Smooth muscle cell (in vitro differentiated cells): ENCODE measurements around the gene PSD4. TPM values are rescaled to one million over a fixed set of nuclear protein-coding genes. Genes with fewer than 3 reads are reported as not detected.

Experiments used
- DNase-seq: peaks from one replicate; lab custom pipeline; 2025; ENCODE audit not compliant: unreplicated experiment; lab: John Stamatoyannopoulos, UW
- H2AFZ ChIP-seq: fragments of 200-600 bp; sonication (generic); 2 replicates; pipeline ENCODE4 v1.6.0; 2016; ENCODE audit warnings: antibody characterized with exemption, low read depth, mild to moderate bottlenecking
- H3F3A ChIP-seq: fragments of 200-600 bp; sonication (generic); 2 replicates; pipeline ENCODE4 v1.6.0; 2017; ENCODE audit warnings: antibody characterized with exemption, low read depth
- H3K27ac ChIP-seq: fragments of 200-600 bp; sonication (generic); 2 replicates; pipeline ENCODE4 v1.5.1; 2016; ENCODE audit warnings: low read depth, mild to moderate bottlenecking
- H3K27me3 ChIP-seq: fragments of 200-600 bp; sonication (generic); 2 replicates; pipeline ENCODE4 v1.6.1; 2016; ENCODE audit warnings: low read depth, mild to moderate bottlenecking
- H3K36me3 ChIP-seq: fragments of 200-600 bp; sonication (generic); 2 replicates; pipeline ENCODE4 v1.5.1; 2016; ENCODE audit warnings: low read depth
- H3K4me1 ChIP-seq: fragments of 200-600 bp; sonication (generic); 2 replicates; pipeline ENCODE4 v1.5.1; 2016; ENCODE audit warnings: low read depth
- H3K4me2 ChIP-seq: fragments of 200-600 bp; sonication (generic); 2 replicates; pipeline ENCODE4 v1.6.0; 2016; ENCODE audit warnings: mild to moderate bottlenecking
- H3K4me3 ChIP-seq: fragments of 200-600 bp; sonication (generic); 2 replicates; pipeline ENCODE4 v1.5.1; 2016; ENCODE audit warnings: mild to moderate bottlenecking
- H3K79me2 ChIP-seq: fragments of 200-600 bp; sonication (generic); 2 replicates; pipeline ENCODE4 v1.6.0; 2016; ENCODE audit warnings: low read depth, mild to moderate bottlenecking
- H3K9ac ChIP-seq: fragments of 200-600 bp; sonication (generic); 2 replicates; pipeline ENCODE4 v1.6.0; 2016; ENCODE audit warnings: low read depth
- H3K9me3 ChIP-seq: fragments of 200-600 bp; sonication (generic); replicated peaks from 2 replicates; pipeline ENCODE4 v1.5.1; 2016; ENCODE audit warnings: low read depth
- H4K20me1 ChIP-seq: fragments of 200-600 bp; sonication (generic); 2 replicates; pipeline ENCODE4 v1.6.0; 2016; ENCODE audit warnings: low read depth
- WGBS: methylation state at CpG from one replicate; pipeline ENCODE4 v1.1.7; 2016; ENCODE audit warnings: low lambda C conversion rate; 5-methylcytosine and 5-hydroxymethylcytosine counted together
- polyA plus RNA-seq: library from polyadenylated mRNA; unstranded; fragments of >200 nt; fragmentation: Nextera tagmentation; extraction: Ambion mirVana; gene quantifications from 2 replicates; pipeline ENCODE4 v1.2.1, GENCODE V29; 2016
- total RNA-seq: library from RNA; depleted of rRNA; stranded (reverse); fragments of >200 nt; gene quantifications from 2 replicates; pipeline ENCODE4 v1.2.3, GENCODE V29; 2014
- TF ChIP-seq, protein P1 (sequence below): fragments of 200-600 bp; sonication (generic); IDR thresholded peaks from 2 replicates; pipeline ENCODE4 v1.5.1; 2017; ENCODE audit warnings: borderline replicate concordance, mild to moderate bottlenecking, antibody characterized with exemption; ENCODE audit not compliant: insufficient read depth, poor library complexity, severe bottlenecking

Gene PSD4
- total and polyA plus RNA-seq, 2 experiments from 2014 or later, result 7.3 to 7.8 TPM

DNA sequence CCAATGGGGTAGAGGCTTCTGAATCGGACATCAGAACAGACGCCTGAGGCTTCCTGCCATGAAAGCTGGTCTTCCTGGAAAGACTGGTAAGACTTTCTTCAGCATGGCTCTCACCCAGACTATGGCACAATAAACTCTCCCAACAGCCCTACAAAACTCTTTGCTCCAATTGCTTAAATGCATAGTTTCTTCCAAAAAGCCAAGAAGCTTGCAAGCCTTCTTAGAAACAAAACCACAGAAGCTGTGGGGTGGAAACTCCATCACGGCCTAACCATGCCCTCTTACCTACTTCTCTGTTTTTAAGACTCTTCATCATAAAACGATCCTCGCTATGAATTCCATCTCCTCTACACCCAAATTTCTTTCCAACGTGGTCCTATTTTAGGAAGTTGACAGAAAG is 56.8 kb downstream of the PSD4 start:
- Histone ChIP-seq H3F3A (no peaks in the 10 kb centered on the region), H3K4me1 (peaks cover 7% of the 10 kb centered on the region), H3K79me2 (no peaks in the 10 kb centered on the region), H3K9me3 (no peaks in the 10 kb centered on the region), H3K4me3 (no peak overlapping the region), H3K36me3 (no peaks in the 10 kb centered on the region), H3K27me3 (no peaks in the 10 kb centered on the region), H3K4me2 (no peak overlapping the region), H2AFZ (no peak overlapping the region), H3K27ac (no peak overlapping the region), H3K9ac (no peak overlapping the region), H4K20me1 (no peaks in the 10 kb centered on the region)
- 80% methylated on average over 6 of the region's 6 CpGs for WGBS
- TF ChIP-seq, protein P1, sequence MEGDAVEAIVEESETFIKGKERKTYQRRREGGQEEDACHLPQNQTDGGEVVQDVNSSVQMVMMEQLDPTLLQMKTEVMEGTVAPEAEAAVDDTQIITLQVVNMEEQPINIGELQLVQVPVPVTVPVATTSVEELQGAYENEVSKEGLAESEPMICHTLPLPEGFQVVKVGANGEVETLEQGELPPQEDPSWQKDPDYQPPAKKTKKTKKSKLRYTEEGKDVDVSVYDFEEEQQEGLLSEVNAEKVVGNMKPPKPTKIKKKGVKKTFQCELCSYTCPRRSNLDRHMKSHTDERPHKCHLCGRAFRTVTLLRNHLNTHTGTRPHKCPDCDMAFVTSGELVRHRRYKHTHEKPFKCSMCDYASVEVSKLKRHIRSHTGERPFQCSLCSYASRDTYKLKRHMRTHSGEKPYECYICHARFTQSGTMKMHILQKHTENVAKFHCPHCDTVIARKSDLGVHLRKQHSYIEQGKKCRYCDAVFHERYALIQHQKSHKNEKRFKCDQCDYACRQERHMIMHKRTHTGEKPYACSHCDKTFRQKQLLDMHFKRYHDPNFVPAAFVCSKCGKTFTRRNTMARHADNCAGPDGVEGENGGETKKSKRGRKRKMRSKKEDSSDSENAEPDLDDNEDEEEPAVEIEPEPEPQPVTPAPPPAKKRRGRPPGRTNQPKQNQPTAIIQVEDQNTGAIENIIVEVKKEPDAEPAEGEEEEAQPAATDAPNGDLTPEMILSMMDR, result no peak
- no peak for DNase-seq

DNA sequence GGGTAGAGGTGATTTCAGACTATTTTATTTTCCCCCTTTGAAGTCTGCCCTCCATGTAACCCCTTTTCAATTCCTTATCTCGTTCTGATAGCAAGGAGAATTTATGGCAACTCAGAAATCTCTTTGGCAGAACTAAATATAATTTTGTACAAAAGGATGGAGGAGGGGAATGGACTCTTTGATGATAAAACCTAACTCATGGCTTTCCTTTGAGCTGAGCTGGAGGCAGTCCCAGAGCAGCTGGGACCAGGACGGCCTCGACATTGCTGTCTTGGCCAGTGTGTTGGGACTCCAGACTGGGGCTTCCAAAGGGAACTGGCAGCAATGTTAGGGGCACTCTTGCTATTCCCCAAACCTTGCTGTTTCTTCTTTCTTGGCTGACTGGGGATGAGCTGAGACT is 57.3 kb downstream of the PSD4 start:
- TF ChIP-seq, protein P1, result no peak
- Histone ChIP-seq H3K4me3 (no peak overlapping the region), H3K27me3 (no peaks in the 10 kb centered on the region), H3F3A (no peaks in the 10 kb centered on the region), H3K4me1 (peaks cover 2% of the 10 kb centered on the region), H3K9me3 (no peaks in the 10 kb centered on the region), H3K79me2 (no peaks in the 10 kb centered on the region), H3K36me3 (no peaks in the 10 kb centered on the region), H3K27ac (no peak overlapping the region), H3K9ac (no peak overlapping the region), H3K4me2 (no peak overlapping the region), H4K20me1 (no peaks in the 10 kb centered on the region), H2AFZ (no peak overlapping the region)
- 85% methylated on average over 3 of the region's 3 CpGs for WGBS
- DNase-seq, result no peak

DNA sequence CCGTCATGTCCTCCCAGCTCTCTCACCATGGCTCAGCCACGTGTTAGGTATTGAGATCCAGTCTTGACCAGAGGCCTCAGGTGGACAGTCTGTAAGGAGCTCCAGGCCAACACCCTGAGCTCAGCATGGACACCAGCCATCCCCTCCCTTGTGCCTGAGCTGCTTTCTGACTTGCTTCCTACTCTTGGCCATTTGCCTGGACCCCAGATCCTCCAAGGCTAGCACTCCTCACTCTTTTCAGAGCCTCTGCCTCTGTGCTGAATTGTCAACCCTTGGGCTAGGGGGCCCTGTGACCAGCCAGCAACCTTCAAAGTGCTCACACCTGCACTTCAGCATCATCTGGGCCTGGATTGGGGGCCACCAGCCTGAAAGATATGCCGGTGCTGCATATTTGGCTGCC is 58.4 kb downstream of the PSD4 start:
- H3K36me3 ChIP-seq, result no peaks in the 10 kb centered on the region
- H3K9me3 ChIP-seq, result no peaks in the 10 kb centered on the region
- 84% methylated on average over 3 of the region's 3 CpGs for WGBS
- H3K9ac ChIP-seq, result no peak overlapping the region
- H3K79me2 ChIP-seq, result no peaks in the 10 kb centered on the region
- no peaks in the 10 kb centered on the region for H3K27me3 ChIP-seq
- DNase-seq, result no peak
- no peak overlapping the region for H3K27ac ChIP-seq
- no peaks in the 10 kb centered on the region for H3K4me1 ChIP-seq
- no peaks in the 10 kb centered on the region for H3F3A ChIP-seq
- H4K20me1 ChIP-seq, result no peaks in the 10 kb centered on the region
- H3K4me2 ChIP-seq, result no peak overlapping the region
- no peak overlapping the region for H2AFZ ChIP-seq
- TF ChIP-seq, protein P1, result no peak
- no peak overlapping the region for H3K4me3 ChIP-seq

DNA sequence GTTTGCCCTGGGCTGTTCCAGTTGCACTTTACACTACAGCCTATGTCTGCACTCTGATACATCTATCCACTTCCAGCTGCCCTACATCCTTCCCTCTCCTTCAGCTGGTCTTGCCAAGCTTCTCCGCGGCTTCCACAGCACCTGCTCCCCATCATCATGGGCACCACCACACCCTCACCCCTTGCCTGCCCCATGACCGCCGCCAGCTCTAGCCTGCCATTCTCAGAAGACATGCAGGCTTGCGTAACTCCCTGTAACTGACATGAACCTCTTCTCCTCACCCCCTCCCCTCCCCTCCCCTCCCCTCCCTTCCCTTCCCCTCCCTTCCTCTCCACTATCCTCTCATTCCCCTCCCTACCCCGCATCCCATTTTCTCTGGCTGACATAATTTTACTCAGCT is 59.0 kb downstream of the PSD4 start:
- TF ChIP-seq, protein P1, result no peak
- DNase-seq, result no peak
- 97% methylated on average over 5 of the region's 6 CpGs for WGBS

More for the DNA sequence above, 59.0 kb downstream of the PSD4 start:
- Histone ChIP-seq H3K27ac (no peak overlapping the region), H3K36me3 (no peaks in the 10 kb centered on the region), H3K27me3 (no peaks in the 10 kb centered on the region), H3K4me3 (no peak overlapping the region), H3K4me1 (no peaks in the 10 kb centered on the region), H3K9me3 (no peaks in the 10 kb centered on the region), H3K79me2 (no peaks in the 10 kb centered on the region), H3K4me2 (no peak overlapping the region), H2AFZ (no peak overlapping the region), H3F3A (no peaks in the 10 kb centered on the region), H4K20me1 (no peaks in the 10 kb centered on the region), H3K9ac (no peak overlapping the region)
